ENCODE data around the gene TLX1.

The TLX1 gene

DNA sequence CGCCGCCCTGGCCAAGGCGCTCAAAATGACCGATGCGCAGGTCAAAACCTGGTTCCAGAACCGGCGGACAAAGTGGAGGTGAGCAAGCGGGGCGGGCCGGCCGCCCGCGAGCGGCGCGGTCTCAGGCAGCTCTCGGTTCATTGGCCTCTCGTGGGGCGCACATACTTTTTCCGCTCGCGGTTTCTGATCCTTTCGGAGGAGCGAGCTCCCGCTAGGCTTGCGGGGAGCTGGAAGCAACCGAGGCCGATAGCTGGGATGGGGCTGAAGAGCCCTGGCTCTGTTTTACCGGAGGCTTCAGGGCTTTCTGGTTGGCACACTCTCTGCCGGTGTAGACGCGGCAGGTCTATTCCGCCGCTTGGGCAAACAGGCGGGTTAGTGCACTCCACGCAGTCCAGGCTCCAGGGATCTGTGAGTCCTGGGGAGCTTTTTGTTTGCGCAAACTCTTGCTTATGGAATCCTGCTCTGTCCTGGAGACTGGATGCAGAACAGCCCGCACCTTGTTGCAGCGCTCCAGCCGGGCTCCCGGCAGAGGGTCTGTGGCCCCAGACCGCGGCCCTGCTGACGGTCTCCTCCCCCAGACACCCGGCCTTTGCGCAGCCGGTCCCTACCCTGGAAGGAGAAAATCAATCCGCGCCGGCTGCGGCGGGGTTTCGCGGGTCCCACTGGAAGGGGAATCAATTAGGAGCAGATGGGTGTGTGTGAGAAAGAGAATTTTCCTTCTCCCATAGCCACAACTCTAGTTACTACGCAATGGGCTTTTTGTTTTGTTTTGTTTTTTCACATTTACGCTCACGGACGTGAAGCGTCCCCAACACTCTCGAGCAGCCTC, 3.4 kb downstream of the TLX1 start:
- no peak for DNase-seq

DNA sequence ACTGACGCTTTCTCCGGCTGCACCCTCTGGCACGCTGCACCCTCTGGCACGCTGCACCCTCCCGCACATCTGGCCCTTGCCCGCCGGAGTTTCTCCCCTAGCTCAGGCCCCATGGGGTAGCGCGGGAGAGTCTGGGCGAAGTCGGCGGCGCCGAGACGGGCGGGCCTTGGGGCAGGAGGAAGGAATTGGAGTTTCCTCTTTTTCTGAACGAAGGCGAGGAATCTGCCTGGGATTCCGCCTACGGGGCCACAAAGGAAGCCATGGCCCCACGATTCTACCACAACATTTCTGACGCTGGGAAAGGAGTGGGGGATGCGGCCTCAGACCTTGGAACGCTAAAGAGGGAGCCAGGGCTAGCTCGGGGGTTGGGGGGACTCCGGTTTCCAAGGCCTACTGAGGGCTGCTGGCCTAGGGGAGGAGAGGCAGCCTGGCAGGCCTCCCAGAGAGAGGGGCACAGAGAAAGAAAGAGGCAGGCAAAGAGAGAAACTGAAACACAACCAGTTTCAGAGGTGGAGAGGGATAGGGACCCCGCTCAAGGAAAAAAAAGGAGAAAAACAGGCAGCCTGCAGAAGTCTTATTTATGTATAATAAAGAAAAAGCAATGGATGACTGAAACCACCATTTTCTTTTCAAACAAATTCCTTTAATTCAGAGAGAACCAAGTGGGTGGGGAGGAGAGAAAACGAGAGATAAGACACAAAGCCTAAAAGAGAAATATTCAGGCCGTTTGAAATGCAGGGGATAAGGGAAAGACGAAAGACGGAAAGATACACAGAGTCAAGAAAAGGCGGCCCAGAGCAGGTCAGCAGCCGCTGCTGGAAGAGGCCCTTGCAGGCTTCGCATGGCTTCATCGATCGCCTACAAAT, 4.3 kb downstream of the TLX1 start:
- DNase-seq: no peak

DNA sequence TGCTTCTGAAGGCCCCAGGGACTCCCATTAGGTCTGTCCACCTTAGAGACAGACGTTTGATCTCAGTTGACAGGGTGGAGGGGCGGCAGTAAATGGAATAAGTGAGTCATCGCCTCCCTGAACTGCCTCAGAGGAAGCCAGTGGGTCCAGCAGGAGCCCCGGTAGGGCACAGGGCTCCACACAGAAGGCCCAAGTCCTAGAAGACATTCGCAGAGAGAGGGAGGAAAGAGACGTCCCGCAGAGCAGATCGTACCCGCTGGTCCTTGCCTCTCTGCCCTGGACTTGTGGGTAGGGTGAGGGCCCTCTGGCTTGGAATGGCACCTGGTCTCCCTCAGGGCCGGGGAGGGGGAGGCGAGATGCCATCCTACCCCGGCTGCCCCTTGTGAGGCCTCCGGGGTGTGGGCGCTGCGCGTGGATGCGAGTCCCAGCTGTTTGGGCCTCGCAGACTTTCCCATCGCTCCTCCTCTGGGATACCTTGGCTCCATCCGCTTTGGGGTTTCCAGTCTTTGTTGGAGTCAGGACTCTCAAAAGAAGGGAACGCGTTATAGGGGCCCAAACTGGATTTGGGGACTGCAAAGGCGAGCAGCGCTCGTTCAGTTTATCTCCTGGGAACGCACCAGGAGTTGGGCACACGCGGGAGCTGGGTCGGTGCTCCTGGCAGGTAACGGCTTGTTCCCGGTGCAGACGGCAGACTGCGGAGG, 5.1 kb downstream of the TLX1 start:
- DNase-seq: no peak

DNA sequence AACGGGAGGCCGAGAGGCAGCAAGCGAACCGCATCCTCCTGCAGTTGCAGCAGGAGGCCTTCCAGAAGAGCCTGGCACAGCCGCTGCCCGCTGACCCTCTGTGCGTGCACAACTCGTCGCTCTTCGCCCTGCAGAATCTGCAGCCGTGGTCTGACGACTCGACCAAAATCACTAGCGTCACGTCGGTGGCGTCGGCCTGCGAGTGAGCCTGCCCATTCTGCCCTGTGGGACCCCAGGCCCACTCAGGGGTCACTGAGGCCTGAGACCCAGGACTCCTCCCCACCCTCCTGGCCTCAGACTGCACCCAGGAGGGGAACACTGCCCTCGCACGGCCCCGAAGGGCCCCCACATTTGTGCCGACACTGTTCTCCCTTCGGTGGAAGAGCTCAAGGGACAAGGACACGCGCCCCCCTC, 5.6 kb downstream of the TLX1 start:
- DNase-seq: no peak

DNA sequence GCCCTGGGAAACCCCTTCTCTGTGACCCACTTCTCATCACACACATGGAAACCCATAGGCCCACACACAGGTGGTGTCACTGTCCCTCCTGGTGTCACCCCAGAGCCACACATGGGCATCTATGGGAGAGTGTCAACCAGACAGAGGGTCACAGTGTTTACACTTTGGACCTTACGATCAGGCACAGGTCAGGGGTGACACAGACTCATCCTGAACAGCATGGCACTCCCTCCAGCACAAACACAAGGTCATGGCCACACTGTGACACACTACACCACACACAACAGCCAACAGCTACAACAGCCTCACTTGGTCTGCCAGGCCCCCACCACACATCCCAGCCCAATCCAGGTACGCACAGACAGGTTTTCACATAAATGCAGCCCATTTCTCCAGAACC, 6.2 kb downstream of the TLX1 start:
- no peak for DNase-seq

DNA sequence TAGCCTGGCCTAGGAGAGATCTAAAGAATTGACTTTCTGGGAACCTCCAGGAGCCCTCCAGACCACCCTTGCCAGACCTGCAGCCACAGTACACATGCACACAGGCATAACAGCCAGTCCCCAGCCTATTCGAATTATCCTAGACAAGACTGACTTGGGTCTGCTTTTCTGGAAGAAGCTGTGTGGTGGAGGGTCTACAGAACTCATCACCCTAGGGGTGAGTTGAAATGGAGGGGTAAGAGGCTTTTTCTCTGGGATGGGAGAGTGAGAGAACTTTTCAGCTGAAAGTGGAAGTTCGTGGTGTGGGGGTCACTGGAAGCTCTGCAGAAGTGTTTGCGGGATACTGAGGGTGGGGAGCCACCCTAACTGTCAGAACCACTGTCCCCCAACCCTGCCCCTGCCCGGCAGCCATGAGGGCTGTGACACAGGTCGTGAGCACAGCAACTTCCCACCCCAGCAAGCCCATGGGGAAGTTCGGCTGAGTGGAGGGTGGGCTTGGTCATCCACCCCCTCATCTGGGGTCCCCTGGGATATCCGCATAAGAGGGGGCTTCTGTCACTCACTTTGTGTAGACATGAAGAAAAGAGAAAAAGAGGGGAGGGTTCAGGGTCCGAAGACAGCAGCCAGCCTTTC, 7.8 kb downstream of the TLX1 start:
- no peak for DNase-seq

DNA sequence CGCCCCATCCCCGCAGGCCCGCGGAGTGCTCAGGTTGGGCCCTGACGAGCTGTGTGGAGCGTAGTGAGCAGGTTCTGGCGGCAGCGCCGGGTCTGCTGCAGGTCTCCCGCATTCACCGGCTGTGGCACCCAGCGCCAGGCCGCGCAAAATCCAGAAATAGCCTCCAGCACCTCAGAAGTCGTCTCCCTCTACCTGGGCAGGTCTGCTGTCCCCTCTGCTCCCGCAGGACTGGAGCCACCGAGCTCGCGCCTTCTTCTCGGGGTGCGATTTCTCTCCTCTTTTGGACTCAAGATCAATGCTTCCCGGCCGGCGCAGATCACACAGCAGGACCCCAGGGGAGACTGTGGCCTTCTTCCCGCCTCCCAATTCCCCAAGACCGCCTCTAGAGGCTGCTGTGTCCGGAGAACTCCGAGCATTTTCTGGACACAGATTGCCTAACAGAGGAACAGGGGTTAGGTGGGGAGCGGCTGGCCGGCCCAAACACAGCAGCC, 8.4 kb downstream of the TLX1 start:
- no peak for DNase-seq

DNA sequence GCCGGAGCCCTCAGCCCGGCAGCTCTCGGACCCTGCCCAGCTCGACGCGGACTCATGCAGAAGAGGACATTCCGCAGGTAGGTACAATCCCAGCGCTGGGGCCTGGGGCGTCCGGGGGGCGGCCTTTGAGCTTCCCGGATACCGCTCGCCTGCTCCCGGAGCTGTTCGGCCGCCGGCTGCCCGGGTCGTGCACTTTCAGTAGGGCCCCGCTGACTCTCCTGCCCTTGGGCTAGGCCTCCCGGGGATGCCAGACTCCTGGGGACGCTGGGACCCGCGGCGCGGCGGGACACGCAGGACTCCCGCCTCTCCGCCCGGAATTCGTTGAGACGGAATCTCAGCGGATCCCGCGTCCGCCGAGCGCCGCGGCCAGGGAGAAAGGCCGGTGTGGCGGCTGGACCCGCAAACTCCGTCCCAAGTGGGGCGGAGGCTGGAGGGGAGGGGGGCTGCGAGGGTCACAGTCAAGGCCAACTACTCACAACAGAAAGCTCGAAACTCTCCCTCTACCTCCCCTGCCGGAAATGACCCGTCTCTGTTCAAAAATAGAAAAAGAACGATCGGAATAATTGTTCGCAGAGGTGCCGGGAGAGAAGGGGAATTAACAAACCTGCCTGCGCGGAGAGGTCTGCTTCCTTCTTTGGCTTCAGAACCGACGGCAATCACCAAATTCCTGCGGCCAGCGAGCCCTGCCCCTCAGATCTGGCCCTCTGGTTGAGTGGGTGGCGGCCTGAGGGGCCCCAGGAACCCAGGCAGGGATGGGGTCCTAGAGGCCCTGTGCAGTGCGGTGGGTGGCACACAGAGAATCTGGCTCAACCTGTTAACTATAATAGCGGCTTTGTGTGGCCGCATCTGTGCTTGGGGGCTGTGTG, 9.2 kb downstream of the TLX1 start:
- DNase-seq: no peak

DNA sequence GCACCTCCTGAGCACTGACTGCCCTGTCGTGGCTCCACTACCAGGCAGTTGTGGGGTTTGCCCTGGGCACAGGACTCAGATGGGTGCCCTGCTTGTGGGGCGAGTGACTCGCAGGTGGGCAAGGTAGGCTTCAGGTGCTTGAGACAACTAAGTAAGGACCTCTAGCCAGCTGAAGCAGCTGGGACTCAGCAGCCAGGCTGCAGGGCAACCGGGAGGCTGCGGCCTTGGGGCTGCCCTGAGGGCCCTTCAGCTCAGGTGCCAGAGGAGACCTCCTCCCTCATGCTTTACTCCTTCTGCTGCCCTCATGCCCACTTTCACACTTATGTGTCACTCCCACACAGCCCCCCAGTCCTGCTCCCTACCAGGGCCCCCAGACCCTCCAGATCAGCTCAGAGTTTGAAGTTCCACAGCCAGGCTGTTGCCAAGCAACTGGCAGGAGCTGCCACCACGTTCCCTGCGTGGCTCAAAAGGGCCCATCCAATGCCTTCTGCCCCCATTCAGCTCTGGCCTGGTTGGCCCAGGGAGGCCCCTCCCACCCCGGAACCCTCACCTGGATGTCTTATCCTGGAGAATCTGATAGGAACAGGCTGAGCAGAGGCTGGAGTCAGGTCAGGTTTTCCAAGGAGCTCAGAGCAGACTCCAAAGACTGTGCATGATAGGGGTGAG, 10.0 kb downstream of the TLX1 start:
- DNase-seq: no peak

DNA sequence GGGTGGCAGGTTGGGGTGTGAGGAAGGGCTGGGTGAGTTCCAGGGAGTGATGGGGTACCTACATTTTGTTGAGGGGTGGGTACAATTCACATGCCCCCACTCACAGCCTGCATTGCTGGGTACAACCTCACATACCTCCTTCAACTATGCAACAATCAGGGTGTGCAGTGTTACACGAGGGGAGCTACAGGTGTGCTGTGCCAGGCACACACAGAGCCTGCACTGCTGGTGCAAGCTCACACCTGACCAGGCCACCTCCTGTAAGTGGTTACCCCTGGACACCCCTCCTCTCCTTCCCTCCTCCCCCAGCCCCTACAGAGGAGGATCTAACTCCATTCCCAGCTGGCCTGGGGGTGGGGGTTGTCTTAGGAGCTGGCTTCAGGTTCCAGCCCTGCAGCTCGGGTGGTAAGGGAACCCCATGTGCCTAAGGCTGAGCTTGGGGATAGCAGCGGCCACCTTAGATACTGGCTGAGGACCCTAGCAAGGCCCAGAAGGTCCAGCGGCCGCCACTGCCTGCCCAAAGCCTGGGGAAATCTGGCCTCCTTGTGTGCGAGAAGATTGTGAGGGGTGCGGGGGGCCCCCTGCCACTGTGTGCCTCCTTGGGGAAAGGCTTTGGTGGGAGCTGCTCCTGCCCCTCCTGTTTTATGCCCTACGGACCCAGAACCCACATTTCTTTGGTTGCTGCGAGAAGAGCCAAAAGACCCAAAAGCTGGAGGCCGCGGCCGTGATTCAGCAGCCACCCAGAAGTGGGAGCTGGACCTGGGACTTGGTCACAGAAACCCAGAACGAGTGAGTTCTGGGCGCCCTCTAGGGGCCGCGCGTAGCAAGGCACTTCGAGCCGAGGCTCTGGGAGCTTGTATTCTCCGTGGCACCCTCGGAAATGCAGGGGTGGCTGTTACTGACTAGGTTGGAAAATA, 10.8 kb downstream of the TLX1 start:
- DNase-seq: peak; percentile 43

DNA sequence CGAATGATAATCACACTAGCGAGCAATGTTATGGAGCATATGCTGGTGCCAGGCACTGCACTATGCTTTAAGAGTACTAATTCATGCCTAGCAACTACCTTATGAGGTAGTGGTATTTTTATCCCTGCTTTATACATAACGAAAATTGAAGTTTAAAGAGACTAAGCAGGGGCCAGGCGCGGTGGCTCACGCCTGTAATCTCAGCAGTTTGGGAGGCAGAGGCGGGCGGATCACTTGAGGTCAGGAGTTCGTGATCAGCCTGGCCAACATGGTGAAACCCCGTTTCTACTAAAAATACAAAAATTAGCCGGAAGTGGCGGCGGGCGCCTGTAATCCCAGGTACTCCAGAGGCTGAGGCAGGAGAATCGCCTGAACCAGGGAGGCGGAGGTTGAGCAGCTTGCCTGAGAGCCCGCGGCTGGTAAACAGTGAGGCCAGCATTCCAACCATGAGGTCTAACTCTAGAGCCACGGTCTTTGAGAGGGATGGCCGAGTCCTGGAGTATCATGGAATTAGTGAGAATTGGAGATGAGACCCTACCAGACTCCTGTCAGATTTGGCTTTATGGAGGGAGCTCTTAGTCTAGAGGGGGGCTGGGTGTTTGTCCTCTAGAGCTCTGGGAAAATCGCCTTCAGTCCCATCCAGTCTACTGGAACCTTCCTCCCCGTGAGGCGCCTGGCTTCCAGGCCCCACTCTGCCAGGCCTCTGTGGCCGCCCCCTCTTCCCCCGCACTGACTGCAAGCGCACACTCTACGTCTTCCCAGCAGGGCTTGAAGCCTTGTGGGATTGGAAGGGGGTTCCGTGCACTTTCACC, 11.6 kb downstream of the TLX1 start:
- no peak for DNase-seq

DNA sequence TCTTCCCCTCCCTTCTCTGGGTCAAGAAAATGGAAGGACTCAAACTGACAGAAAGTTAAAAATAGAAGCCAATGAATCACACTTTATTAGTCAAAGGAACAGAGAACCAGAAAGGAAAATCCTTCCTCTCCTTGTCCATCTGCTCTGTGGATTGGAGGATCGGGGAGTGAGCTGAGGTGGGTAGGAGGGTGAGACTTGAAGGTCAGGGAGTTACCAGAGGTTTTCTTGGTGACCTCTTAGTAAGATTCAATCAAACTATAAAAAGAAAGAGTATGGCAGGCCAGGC, 12.2 kb downstream of the TLX1 start:
- DNase-seq: no peak

DNA sequence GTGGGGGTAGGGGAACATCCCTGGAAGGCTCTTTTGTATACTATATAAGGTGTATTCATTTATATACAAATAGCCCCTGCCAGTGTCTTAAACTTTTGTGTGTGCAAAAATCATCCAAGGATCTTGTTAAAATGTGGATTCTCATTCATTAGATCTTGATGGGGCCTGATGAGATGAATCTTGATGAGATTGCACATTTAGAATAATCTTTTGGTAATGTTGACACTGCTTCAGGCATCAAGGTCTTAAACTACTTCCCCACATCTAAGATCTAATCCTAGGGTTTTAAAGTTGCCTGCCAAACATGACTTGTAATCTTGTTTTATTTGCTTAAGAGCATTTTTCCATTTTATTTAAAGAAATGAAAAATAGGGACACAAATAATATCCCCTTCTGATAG, 13.0 kb downstream of the TLX1 start:
- no peak for DNase-seq

DNA sequence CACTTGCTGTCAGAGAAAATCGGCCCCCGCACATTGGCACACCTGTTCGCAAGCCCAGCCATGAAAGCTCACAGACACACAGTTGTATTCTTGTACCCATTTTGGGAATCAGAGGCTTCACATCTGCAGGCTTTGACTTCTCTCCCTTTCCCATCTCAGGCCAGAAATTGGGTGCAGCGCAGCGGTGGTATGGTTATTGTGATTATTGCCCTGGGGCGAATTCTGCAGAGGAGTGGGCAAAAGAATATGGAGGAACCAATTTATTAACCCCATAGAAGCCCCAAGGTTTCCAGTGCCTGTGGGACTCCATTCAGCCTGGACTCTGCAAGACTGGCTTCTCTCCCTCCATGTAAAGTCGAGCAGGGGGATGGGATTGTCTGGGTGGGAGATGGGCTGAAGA, 14.0 kb downstream of the TLX1 start:
- no peak for DNase-seq

DNA sequence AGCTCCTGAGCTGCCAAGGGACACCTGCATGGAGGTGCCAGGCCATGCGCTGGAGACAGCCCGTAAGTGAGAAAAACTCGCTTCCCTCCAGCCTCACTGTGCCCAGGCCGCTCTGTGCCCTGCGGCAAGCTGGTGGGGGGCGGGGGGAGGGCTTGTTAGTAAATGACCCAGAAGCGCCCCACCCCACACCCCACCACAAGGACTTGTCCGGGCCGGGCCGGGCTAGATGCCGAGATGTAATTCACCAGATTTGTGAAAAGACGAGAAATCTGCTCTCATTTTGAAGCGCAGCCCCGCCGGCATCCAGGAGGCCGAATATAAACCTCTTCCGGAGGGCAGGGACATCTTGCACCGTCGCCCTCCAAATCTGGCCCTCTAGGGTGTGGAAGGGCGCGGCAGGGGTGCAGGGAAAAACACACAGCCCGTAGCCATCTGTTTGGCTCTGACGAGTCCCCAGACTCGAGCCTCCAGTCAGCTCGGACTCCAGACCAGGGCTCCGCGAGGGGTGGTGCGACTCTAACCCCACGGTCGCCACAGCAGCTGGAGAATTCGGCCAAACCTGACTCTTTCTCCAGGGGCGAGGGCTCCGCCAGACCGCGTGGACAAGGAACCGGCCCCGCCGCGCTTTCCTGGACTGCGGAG, 14.8 kb downstream of the TLX1 start:
- no peak for DNase-seq

DNA sequence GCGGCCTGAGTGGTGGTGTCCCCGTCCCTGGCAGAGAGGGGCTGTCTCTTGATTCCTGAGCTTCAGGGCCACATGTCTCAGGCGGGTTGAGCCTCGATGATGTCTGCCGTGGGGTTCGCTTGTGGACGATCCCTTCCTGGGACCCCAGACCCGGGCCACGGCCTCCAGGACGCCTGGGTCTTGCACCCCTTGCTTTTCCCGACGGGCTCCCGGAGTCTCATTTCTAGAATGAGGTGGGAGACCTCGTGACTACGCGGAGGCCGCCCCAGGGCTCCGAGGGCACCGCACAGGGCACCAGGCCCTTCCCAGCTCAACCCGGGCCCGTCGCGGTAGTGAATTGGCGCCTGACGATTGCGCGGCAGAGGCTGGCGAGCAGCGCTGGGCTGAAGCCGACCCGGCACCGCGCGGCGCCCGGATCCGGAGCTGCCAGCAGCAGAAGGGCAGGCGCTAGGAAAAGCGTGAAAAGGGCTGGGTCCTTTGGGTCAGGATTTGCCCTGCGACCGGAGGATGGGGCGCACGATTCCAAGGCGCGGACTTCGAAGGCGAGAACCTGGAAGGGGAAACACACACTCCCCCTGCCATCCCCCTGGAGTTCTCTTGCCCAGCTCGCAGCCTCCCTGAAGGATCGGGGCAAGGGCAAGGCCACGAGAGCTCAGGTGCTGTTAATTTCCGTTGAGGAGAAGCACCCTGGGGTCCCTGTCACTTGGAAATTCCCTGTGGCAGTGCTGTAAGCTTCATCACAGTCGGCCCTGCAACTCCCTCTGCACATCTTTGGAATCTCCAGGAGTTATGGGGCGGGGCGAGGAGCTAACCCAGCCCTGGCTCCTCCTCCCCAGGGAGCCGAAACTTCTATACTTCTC, 15.5 kb downstream of the TLX1 start:
- DNase-seq: no peak

DNA sequence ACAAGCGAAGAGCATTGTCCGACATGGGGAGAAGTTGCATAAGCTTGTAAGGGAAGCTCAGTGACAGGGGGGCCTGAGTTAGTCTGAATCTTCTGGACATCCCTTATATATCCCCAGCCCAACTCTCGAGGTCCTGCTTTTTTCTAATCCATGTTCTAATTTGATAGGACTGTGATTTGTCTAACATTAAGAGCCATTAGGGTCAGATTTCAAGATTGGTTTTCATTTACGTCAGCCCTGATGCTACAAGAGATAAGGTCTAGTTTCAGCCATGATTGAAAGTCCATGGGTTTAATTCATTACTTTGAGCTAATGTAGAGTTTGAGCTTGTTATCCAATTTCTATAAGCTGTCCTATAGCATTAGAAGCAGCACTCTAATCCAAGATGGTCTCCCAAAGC, 20.3 kb downstream of the TLX1 start:
- DNase-seq: no peak

DNA sequence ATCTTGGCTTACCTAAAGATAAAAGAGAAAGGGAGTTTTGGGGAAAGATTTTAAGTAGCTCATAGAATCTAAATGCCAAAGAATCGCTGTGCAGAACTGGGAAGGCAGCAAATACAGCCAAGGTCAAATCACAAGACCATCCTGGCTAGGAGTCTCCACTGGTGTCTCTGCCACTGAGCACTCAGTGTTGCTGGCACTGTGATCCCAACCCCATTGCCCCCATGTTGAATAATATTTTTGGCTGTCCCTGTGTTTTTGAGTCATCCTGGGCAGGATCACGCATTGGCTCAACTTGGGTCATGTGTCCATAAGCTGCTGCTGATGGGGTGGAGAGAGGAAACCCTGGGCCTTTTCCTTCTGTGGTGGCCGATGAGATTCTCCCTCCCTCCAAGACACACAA, 21.2 kb downstream of the TLX1 start:
- DNase-seq: no peak

Measured in activated gamma-delta T cell (primary cell).